ENCODE measurements around the gene FGFR3. TPM values are rescaled to one million over a fixed set of nuclear protein-coding genes. Genes with fewer than 3 reads are reported as not detected.
A peak's percentile ranks its signal among the peaks of the same experiment; 100 is the strongest.

FGFR3 gene
- total RNA-seq, 1 donor from 2014 or later = 1.4 TPM

GRCh38 chr4:1802720-1803522 lies 9.8 kb downstream of the FGFR3 start:
- DNase-seq = no peak

GRCh38 chr4:1803523-1804423 lies 10.7 kb downstream of the FGFR3 start:
- no peak for DNase-seq

GRCh38 chr4:1804638-1805492 lies 11.8 kb downstream of the FGFR3 start:
- no peak for DNase-seq

- DNase-seq = no peak
Observed at GRCh38 chr4:1805493-1806222, 12.6 kb downstream of the FGFR3 start.

- no peak for DNase-seq
Observed at GRCh38 chr4:1806223-1806564, 13.1 kb downstream of the FGFR3 start.

- DNase-seq = no peak
Observed at GRCh38 chr4:1806596-1807331, 13.7 kb downstream of the FGFR3 start.

GRCh38 chr4:1807332-1807777 lies 14.3 kb downstream of the FGFR3 start:
- DNase-seq = no peak

GRCh38 chr4:1808396-1808795 lies 15.3 kb downstream of the FGFR3 start:
- DNase-seq = no peak

GRCh38 chr4:1808851-1809753 lies 16.0 kb downstream of the FGFR3 start:
- no peak for DNase-seq

- DNase-seq = peak; percentile 84
Observed at GRCh38 chr4:1809754-1810502, 16.8 kb downstream of the FGFR3 start.

GRCh38 chr4:1810765-1811164 lies 17.7 kb downstream of the FGFR3 start:
- no peak for DNase-seq

- no peak for DNase-seq
Observed at GRCh38 chr4:1812720-1813119, 19.6 kb downstream of the FGFR3 start.

GRCh38 chr4:1813231-1813630 lies 20.1 kb downstream of the FGFR3 start:
- no peak for DNase-seq

GRCh38 chr4:1813915-1814314 lies 20.8 kb downstream of the FGFR3 start:
- peak; percentile 29 for DNase-seq

GRCh38 chr4:1814453-1814852 lies 21.4 kb downstream of the FGFR3 start:
- DNase-seq = no peak

GRCh38 chr4:1815096-1815996 lies 22.3 kb downstream of the FGFR3 start:
- DNase-seq = no peak

- DNase-seq = no peak
Observed at GRCh38 chr4:1815997-1816860, 23.1 kb downstream of the FGFR3 start.
